WTC11 (cell line): ENCODE data around the gene HID1. TPM values are rescaled to one million over a fixed set of nuclear protein-coding genes. Genes with fewer than 3 reads are reported as not detected.
"Not testable (repeated sequence)": the region's sequence is repeated elsewhere in the genome, so short reads cannot be mapped to it uniquely, and the experiment has no call there.

Experiments used
- ATAC-seq: fragments of 200-7000 bp; cut with Tn5 transposase; 2 replicates; pipeline ENCODE4 v1.10.0; 2021; ENCODE audit warnings: mild to moderate bottlenecking, moderate library complexity
- CTCF ChIA-PET: fragments of 300-600 bp; sonication (Branson Sonifier 250); formaldehyde crosslinking; loops from one replicate; lab custom pipeline; 2021; ENCODE audit warnings: antibody characterized with exemption; lab: Charles Lee
- POLR2A ChIA-PET: fragments of 350-600 bp; sonication (Branson Sonifier 250); formaldehyde crosslinking; loops from one replicate; lab custom pipeline; 2021; ENCODE audit warnings: antibody characterized with exemption; lab: Charles Lee
- DNase-seq: peaks from one replicate; pipeline ENCODE4 v3.0.0; 2021; ENCODE audit warnings: low spot score
- H3K27ac Mint-ChIP-seq: 2 replicates; pipeline ENCODE4 v1.8.0; 2021; ENCODE audit warnings: mixed read lengths
- H3K27me3 Mint-ChIP-seq: 2 replicates; pipeline ENCODE4 v1.8.0; 2021; ENCODE audit warnings: low read depth, mild to moderate bottlenecking, moderate library complexity, mixed read lengths
- H3K36me3 Mint-ChIP-seq: 2 replicates; pipeline ENCODE4 v1.8.0; 2021; ENCODE audit warnings: mixed read lengths
- H3K4me1 Mint-ChIP-seq: 2 replicates; pipeline ENCODE4 v1.8.0; 2022; ENCODE audit warnings: mixed read lengths
- H3K4me3 Mint-ChIP-seq: 2 replicates; pipeline ENCODE4 v1.8.0; 2021; ENCODE audit warnings: mild to moderate bottlenecking, moderate library complexity, mixed read lengths
- H3K9me3 Mint-ChIP-seq: 2 replicates; pipeline ENCODE4 v1.8.0; 2021; ENCODE audit warnings: mixed read lengths
- E2F4 ChIP-seq: sonication (generic); formaldehyde crosslinking; IDR thresholded peaks from 2 replicates; pipeline ENCODE4 v1.8.1; 2022; ENCODE audit warnings: low read depth, mild to moderate bottlenecking, moderate library complexity, missing genetic modification reagents, borderline replicate concordance
- EMX1 ChIP-seq: fragments of 250-450 bp; sonication (Bioruptor Pico); IDR thresholded peaks from 2 replicates; pipeline ENCODE4 v1.8.0; 2021; ENCODE audit warnings: mild to moderate bottlenecking
- ESRRA ChIP-seq: sonication (generic); formaldehyde crosslinking; IDR thresholded peaks from 2 replicates; pipeline ENCODE4 v1.8.1; 2022; ENCODE audit warnings: mild to moderate bottlenecking, missing genetic modification reagents, borderline replicate concordance
- FOXJ3 ChIP-seq: sonication (generic); formaldehyde crosslinking; IDR thresholded peaks from 2 replicates; pipeline ENCODE4 v1.9.0; 2021; ENCODE audit warnings: missing genetic modification reagents, mild to moderate bottlenecking, borderline replicate concordance
- MLX ChIP-seq: sonication (generic); formaldehyde crosslinking; IDR thresholded peaks from 2 replicates; pipeline ENCODE4 v1.8.1; 2023; ENCODE audit warnings: mild to moderate bottlenecking, missing genetic modification reagents, moderate library complexity
- NFATC4 ChIP-seq: fragments of 250-450 bp; sonication (Bioruptor Pico); IDR thresholded peaks from 2 replicates; pipeline ENCODE4 v1.9.0; 2021; ENCODE audit warnings: mild to moderate bottlenecking
- NFE2L1 ChIP-seq: sonication (generic); formaldehyde crosslinking; IDR thresholded peaks from 2 replicates; pipeline ENCODE4 v1.8.1; 2023; ENCODE audit warnings: missing genetic modification reagents
- RELA ChIP-seq: sonication (generic); formaldehyde crosslinking; IDR thresholded peaks from 2 replicates; pipeline ENCODE4 v1.8.1; 2022; ENCODE audit warnings: missing genetic modification reagents, mild to moderate bottlenecking, borderline replicate concordance
- SMAD3 ChIP-seq: sonication (generic); formaldehyde crosslinking; IDR thresholded peaks from 2 replicates; pipeline ENCODE4 v1.8.0; 2022; ENCODE audit warnings: missing genetic modification reagents, mild to moderate bottlenecking, borderline replicate concordance
- SP1 ChIP-seq: sonication (generic); formaldehyde crosslinking; conservative IDR thresholded peaks from 2 replicates; pipeline ENCODE4 v1.8.1; 2022; ENCODE audit warnings: missing genetic modification reagents
- USF1 ChIP-seq: sonication (generic); formaldehyde crosslinking; IDR thresholded peaks from 2 replicates; pipeline ENCODE4 v1.8.0; 2022; ENCODE audit warnings: mild to moderate bottlenecking, missing genetic modification reagents
- ZBTB21 ChIP-seq: sonication (generic); formaldehyde crosslinking; IDR thresholded peaks from 2 replicates; pipeline ENCODE4 v1.8.1; 2023; ENCODE audit warnings: mild to moderate bottlenecking, missing genetic modification reagents, borderline replicate concordance
- ZNF121 ChIP-seq: sonication (generic); formaldehyde crosslinking; IDR thresholded peaks from 2 replicates; pipeline ENCODE4 v1.8.0; 2023; ENCODE audit warnings: missing genetic modification reagents
- ZNF263 ChIP-seq: sonication (generic); formaldehyde crosslinking; IDR thresholded peaks from 2 replicates; pipeline ENCODE4 v1.8.1; 2022; ENCODE audit warnings: low read depth, mild to moderate bottlenecking, moderate library complexity, missing genetic modification reagents
- ZNF512 ChIP-seq: sonication (generic); formaldehyde crosslinking; IDR thresholded peaks from 2 replicates; pipeline ENCODE4 v1.8.1; 2022; ENCODE audit warnings: missing genetic modification reagents, borderline replicate concordance
- total RNA-seq: library from RNA; stranded (reverse); gene quantifications from 3 replicates; pipeline ENCODE4 v1.2.3, GENCODE V29; 2021
- TF ChIP-seq, protein P1 (sequence below): sonication (generic); formaldehyde crosslinking; IDR thresholded peaks from 2 replicates; pipeline ENCODE4 v1.8.0; 2022; ENCODE audit warnings: missing genetic modification reagents
- TF ChIP-seq, protein P2 (sequence below): fragments of 250-450 bp; sonication (Bioruptor Pico); IDR thresholded peaks from 2 replicates; pipeline ENCODE4 v2.1.2; 2022; ENCODE audit warnings: mild to moderate bottlenecking, moderate library complexity

HID1 gene
- total RNA-seq, 1 experiment from 2014 or later = 16.7 TPM

- no peak for DNase-seq
Measured at GRCh38 chr17:74986206-74986576, 13.6 kb upstream of the HID1 start.

DNA sequence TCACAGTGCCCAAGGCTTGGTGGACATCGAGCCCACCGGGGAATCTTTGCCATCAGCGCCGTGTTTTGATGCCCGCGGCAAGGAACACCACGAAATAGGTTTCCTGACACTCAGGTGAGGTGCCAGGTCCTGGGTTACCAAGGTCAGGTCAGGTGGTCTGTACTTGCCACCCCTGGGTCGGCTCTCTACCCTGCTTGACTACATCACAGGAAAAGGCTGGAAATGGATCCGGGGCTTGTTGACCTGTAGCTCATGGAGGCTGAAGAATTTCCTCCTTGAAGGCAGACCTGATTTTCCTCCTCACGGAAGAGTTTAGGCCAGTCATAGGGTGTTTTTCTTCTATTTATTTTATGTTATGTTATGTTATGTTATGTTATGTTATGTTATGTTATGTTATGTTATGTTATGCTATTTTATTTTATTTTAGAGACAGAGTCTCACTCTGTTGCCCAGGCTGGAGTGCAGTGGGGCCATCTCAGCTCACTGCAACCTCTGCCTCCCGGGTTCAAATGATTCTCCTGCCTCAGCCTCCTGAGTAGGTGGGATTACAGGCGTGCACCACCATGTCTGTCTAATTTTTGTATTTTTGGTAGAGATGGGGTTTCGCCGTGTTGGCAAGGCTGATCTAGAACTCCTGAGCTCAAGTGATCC, 10.2 kb upstream of the HID1 start:
- H3K9me3 Mint-ChIP-seq, DNase-seq, H3K36me3 Mint-ChIP-seq: not testable (repeated sequence)
- Mint-ChIP-seq H3K4me1 (peaks cover 22% of the 10 kb centered on the region), H3K4me3 (peak overlapping the region; percentile 83), H3K27me3 (peaks cover 33% of the 10 kb centered on the region), H3K27ac (0 out of 2 replicates have a peak overlapping the region, but pooled peaks have one; percentile 19)
- ChIA-PET CTCF (interaction anchor here (0.9 to 2.5 kb wide), 10 partner anchors 10 to 131 kb away, joined by 3 to 28 read pairs (median 4); partner anchors contain the start of genes HID1, MRPL58 and USH1G), POLR2A (interaction anchor here (0.6 to 1.3 kb wide), 4 partner anchors 11 to 72 kb away, joined by 3 to 10 read pairs (median 3); partner anchors contain the start of gene MRPL58)
- ATAC-seq = peak; percentile 8
- TF ChIP-seq USF1 (CRISPR knock-in tag) (0 out of 2 replicates have a peak, but pooled peaks have one; percentile 6), ZNF121 (CRISPR knock-in tag) (peak; percentile 65; the same call in 1 of the 2 replicates)
- TF ChIP-seq, protein P1, sequence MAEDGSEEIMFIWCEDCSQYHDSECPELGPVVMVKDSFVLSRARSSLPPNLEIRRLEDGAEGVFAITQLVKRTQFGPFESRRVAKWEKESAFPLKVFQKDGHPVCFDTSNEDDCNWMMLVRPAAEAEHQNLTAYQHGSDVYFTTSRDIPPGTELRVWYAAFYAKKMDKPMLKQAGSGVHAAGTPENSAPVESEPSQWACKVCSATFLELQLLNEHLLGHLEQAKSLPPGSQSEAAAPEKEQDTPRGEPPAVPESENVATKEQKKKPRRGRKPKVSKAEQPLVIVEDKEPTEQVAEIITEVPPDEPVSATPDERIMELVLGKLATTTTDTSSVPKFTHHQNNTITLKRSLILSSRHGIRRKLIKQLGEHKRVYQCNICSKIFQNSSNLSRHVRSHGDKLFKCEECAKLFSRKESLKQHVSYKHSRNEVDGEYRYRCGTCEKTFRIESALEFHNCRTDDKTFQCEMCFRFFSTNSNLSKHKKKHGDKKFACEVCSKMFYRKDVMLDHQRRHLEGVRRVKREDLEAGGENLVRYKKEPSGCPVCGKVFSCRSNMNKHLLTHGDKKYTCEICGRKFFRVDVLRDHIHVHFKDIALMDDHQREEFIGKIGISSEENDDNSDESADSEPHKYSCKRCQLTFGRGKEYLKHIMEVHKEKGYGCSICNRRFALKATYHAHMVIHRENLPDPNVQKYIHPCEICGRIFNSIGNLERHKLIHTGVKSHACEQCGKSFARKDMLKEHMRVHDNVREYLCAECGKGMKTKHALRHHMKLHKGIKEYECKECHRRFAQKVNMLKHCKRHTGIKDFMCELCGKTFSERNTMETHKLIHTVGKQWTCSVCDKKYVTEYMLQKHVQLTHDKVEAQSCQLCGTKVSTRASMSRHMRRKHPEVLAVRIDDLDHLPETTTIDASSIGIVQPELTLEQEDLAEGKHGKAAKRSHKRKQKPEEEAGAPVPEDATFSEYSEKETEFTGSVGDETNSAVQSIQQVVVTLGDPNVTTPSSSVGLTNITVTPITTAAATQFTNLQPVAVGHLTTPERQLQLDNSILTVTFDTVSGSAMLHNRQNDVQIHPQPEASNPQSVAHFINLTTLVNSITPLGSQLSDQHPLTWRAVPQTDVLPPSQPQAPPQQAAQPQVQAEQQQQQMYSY (CRISPR knock-in tag) = peak; percentile 59; the same call in 1 of the 2 replicates

More at GRCh38 chr17:74986206-74986576, 13.6 kb upstream of the HID1 start:
- POLR2A ChIA-PET = no interaction called here
- peaks cover 23% of the 10 kb centered on the region for H3K4me1 Mint-ChIP-seq
- TF ChIP-seq FOXJ3 (no peak), ZNF121 (CRISPR knock-in tag) (peak; percentile 33; the same call in 1 of the 2 replicates)
- TF ChIP-seq, all 79 proteins: peak for 1
- H3K4me3 Mint-ChIP-seq = peak overlapping the region; percentile 97
- H3K27ac Mint-ChIP-seq = peak overlapping the region; percentile 100; the same call in 1 of the 2 replicates
- H3K9me3 Mint-ChIP-seq = no peaks in the 10 kb centered on the region
- no peaks in the 10 kb centered on the region for H3K36me3 Mint-ChIP-seq
- no peak for ATAC-seq
- H3K27me3 Mint-ChIP-seq = peaks cover 10% of the 10 kb centered on the region
- CTCF ChIA-PET = interaction anchor here (0.7 to 1.5 kb wide), 2 partner anchors 25 to 216 kb away, joined by 4 to 11 read pairs; no protein-coding TSS in a partner anchor

DNA sequence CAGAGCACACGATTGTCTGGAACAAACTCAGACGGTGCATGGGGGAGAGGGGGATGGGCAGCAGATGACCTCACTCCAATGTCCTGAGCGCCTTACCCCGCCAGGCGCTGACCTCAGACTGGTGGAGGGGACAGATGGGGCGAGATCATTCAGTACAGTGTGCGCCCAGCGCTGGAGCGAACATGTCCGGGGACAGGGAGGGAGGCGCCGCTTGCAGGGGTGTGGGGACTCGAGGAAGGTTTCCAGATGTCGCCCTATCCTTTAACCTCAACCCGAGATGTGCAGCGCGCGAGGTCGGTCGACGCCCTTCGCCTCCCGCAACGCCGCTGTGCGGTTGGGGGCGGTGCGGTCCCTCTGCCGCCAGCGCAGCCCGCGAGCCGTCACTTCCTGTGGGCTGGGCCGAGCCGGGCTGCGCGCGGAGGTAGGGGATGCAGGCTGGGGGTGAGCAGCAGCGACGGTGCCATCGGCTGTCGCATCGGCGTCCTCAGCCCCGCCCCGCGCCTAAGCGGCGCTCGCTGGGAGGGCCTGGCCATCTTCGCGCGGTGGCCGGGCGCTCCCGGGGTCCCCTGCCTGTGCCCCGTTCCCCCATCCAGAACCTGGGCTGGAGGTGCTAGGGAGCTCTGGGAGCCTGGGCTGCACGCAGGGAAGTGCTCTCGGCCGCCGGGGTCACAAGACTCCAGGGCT, 9.6 kb upstream of the HID1 start:
- ChIA-PET POLR2A (interaction anchor here (0.6 to 1.3 kb wide), 4 partner anchors 10 to 73 kb away, joined by 3 to 10 read pairs (median 3); partner anchors contain the start of gene MRPL58), CTCF (interaction anchor here (0.9 to 2.5 kb wide), 7 partner anchors 9 to 132 kb away, joined by 3 to 28 read pairs (median 9); partner anchors contain the start of genes HID1 and MRPL58)
- H3K27me3 Mint-ChIP-seq = peaks cover 33% of the 10 kb centered on the region
- peaks cover 20% of the 10 kb centered on the region for H3K4me1 Mint-ChIP-seq
- DNase-seq (peak; percentile 86), ATAC-seq (peak; percentile 94)
- H3K36me3 Mint-ChIP-seq = no peaks in the 10 kb centered on the region
- H3K27ac Mint-ChIP-seq = peak overlapping the region; percentile 92
- no peaks in the 10 kb centered on the region for H3K9me3 Mint-ChIP-seq
- H3K4me3 Mint-ChIP-seq = peak overlapping the region; percentile 83
- TF ChIP-seq NFATC4 (no peak), ESRRA (no peak), ZBTB21 (CRISPR knock-in tag) (peak; percentile 94), SMAD3 (CRISPR knock-in tag) (no peak), MLX (CRISPR knock-in tag) (no peak), RELA (no peak), NFE2L1 (CRISPR knock-in tag) (peak; percentile 63), SP1 (peak; percentile 88; the same call in 1 of the 2 replicates), E2F4 (peak; percentile 34; the same call in 1 of the 2 replicates), ZNF263 (CRISPR knock-in tag) (no peak), ZNF512 (CRISPR knock-in tag) (no peak), EMX1 (no peak)
- TF ChIP-seq, protein P2, sequence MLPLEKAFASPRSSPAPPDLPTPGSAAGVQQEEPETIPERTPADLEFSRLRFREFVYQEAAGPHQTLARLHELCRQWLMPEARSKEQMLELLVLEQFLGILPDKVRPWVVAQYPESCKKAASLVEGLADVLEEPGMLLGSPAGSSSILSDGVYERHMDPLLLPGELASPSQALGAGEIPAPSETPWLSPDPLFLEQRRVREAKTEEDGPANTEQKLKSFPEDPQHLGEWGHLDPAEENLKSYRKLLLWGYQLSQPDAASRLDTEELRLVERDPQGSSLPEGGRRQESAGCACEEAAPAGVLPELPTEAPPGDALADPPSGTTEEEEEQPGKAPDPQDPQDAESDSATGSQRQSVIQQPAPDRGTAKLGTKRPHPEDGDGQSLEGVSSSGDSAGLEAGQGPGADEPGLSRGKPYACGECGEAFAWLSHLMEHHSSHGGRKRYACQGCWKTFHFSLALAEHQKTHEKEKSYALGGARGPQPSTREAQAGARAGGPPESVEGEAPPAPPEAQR (CRISPR knock-in tag) = no peak
